ENCODE results near the gene PTPRU. TPM values are rescaled to one million over a fixed set of nuclear protein-coding genes. Genes with fewer than 3 reads are reported as not detected.

PTPRU gene
- total RNA-seq, 1 donor from 2014 or later = 15.3 TPM

DNA sequence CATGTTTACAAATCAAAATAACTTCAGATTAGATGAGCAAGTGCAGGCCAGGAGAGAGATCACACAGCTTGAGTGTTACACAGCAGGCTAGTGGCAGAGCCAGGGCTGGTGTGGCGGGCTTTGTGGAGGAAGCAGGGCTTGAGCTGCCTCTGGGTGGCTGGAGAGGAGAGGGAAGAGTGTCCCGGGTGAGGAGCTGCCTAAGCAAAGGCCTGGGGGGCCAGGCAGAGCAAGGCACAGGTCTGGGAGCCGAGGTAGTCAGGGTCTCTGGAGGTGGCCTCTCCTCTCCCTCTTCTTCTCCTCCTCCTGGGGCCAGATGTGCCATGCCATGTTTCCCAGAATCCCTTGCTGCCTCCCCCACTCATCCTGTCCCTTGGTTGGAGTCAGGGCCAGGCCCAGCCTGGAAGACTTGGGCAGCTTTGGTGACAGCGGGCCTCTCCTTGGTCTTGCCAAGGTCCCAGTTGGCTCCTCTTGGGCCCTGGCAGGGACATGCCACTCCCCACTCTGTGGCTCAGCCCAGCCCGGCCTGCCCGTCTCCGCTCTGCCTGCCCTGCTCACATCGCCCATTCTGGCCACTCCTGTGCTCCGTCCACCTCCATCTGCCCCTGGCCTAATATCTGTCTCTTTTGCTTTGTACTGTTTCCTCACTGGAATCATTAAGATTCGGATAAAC lies 70.3 kb downstream of the PTPRU start:
- Histone ChIP-seq H3K4me3 (no peak overlapping the region), H3K9me3 (replicated peaks) (no peaks in the 10 kb centered on the region), H3K4me1 (no peaks in the 10 kb centered on the region), H3K36me3 (peaks cover 7% of the 10 kb centered on the region), H3K27ac (replicated peaks) (no peak overlapping the region), H3K27me3 (ENCODE audit: low read depth) (no peaks in the 10 kb centered on the region)
- intact Hi-C loops (cut with micrococcal nuclease) = no loop called here
- DNase-seq = no peak
- TF ChIP-seq, protein P1, sequence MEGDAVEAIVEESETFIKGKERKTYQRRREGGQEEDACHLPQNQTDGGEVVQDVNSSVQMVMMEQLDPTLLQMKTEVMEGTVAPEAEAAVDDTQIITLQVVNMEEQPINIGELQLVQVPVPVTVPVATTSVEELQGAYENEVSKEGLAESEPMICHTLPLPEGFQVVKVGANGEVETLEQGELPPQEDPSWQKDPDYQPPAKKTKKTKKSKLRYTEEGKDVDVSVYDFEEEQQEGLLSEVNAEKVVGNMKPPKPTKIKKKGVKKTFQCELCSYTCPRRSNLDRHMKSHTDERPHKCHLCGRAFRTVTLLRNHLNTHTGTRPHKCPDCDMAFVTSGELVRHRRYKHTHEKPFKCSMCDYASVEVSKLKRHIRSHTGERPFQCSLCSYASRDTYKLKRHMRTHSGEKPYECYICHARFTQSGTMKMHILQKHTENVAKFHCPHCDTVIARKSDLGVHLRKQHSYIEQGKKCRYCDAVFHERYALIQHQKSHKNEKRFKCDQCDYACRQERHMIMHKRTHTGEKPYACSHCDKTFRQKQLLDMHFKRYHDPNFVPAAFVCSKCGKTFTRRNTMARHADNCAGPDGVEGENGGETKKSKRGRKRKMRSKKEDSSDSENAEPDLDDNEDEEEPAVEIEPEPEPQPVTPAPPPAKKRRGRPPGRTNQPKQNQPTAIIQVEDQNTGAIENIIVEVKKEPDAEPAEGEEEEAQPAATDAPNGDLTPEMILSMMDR (IDR thresholded peaks at IDR 0.05; ENCODE audit: borderline replicate concordance) = no peak

DNA sequence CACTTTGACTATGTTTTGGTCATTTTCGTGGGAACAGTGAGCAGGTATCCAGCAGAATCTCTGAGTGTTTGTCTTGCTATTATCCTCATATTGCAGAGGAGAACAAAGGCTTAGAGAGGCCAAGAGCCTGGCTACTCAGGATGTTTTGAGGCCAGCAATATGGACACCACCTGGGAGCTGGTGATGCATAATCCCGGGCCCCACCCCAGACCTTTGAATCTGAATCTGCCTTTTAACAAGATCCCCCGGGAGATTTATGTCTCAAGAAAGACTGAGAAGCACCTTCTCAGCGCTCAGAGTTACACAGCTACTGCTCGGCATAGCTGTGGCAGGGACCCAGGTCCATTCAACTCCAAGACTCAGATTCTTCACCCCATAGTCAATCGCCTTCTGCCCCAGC lies 72.8 kb downstream of the PTPRU start:
- intact Hi-C loops (cut with micrococcal nuclease) = no loop called here
- no peak for DNase-seq
- peaks cover 4% of the 10 kb centered on the region for H3K36me3 ChIP-seq

DNA sequence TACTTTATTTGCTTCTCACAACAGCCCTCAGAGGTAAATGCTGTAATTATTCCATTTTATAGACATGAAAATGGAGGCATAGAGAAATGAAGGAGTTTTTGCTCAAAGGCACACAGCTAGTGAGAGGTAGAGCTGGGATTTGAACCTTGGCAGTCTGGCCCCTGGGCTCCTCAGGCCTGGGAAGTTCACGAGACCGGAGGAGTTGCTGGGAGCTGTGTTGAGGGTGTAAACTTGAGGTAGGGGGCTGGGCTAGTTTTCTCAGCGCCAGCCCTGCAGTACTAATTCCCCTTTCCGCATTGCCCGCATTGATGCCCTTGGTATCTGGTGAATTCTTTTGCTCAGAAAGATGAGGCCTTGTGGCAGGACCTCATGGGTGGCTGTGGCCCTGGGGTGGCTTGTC lies 73.3 kb downstream of the PTPRU start:
- TF ChIP-seq, protein P1 (IDR thresholded peaks at IDR 0.05; ENCODE audit: borderline replicate concordance) = no peak
- Histone ChIP-seq H3K27me3 (ENCODE audit: low read depth) (no peaks in the 10 kb centered on the region), H3K27ac (replicated peaks) (no peak overlapping the region), H3K4me1 (no peaks in the 10 kb centered on the region), H3K4me3 (no peak overlapping the region), H3K9me3 (replicated peaks) (no peaks in the 10 kb centered on the region), H3K36me3 (peaks cover 4% of the 10 kb centered on the region)
- intact Hi-C loops (cut with micrococcal nuclease) = no loop called here
- DNase-seq = no peak

More for the DNA sequence above, 72.8 kb downstream of the PTPRU start:
- Histone ChIP-seq H3K27ac (replicated peaks) (no peak overlapping the region), H3K4me3 (no peak overlapping the region), H3K4me1 (no peaks in the 10 kb centered on the region), H3K9me3 (replicated peaks) (no peaks in the 10 kb centered on the region), H3K27me3 (ENCODE audit: low read depth) (no peaks in the 10 kb centered on the region)
- TF ChIP-seq, protein P1 (IDR thresholded peaks at IDR 0.05; ENCODE audit: borderline replicate concordance) = no peak

DNA sequence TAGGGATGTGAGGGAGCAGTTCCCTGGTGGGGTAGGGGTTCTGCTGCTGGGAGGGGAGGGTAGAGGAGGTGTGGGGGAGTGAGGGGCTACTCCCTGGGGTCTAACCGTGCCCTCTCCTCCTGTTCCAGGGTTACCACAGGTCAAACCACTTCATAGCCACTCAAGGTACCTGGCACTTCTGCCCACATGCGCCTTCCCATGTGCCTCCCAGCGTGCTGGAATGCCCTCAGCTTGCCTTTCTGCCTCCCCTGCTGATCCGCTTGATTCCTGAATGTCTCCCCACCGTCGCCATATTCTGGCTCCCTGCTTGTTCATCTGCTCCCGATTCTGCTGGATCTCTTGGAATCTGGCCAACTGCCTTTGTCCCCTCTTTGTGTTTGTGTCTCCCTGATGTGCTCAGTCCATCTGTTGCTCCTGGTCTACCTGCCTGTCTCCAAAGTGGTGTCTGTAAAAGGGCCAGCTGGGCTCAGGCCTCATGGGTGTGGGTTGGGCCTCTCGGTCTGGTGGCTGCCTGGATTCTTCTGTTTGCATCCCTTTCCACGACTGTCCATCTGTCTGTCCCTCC lies 74.4 kb downstream of the PTPRU start:
- H3K4me1 ChIP-seq = no peaks in the 10 kb centered on the region
- H3K27ac ChIP-seq (replicated peaks) = no peak overlapping the region
- TF ChIP-seq, protein P1 (IDR thresholded peaks at IDR 0.05; ENCODE audit: borderline replicate concordance) = no peak
- intact Hi-C loops (cut with micrococcal nuclease) = no loop called here
- no peak for DNase-seq
- H3K4me3 ChIP-seq = no peak overlapping the region
- peaks cover 11% of the 10 kb centered on the region for H3K36me3 ChIP-seq
- no peaks in the 10 kb centered on the region for H3K9me3 ChIP-seq (replicated peaks)
- no peaks in the 10 kb centered on the region for H3K27me3 ChIP-seq (ENCODE audit: low read depth)

DNA sequence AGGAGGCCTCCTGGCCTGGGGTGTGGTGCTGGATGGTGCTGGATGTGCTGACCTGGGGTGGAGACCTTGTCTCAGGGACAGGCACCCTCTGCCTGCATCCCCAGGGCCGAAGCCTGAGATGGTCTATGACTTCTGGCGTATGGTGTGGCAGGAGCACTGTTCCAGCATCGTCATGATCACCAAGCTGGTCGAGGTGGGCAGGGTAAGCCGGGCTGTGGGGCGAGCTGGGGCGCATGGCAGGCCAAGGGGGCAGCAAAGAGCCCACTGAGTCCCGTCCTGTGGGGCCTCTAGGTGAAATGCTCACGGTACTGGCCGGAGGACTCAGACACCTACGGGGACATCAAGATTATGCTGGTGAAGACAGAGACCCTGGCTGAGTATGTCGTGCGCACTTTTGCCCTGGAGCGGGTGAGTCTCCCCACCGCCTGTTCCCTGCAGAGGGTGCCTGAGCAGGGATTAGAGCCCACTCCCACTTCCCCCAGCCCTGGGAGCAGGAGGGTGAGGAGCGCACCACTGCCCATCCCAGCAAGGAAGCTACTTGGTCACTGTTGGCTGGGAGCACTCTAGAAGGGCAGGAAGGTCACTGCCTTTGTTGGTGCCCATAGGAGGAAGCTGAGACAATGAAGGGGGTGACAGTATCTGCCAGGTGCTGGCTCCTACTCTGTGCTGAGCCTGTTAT lies 75.2 kb downstream of the PTPRU start:
- Histone ChIP-seq H3K27me3 (ENCODE audit: low read depth) (no peaks in the 10 kb centered on the region), H3K9me3 (replicated peaks) (no peaks in the 10 kb centered on the region), H3K27ac (replicated peaks) (no peak overlapping the region), H3K4me1 (no peaks in the 10 kb centered on the region), H3K36me3 (peaks cover 12% of the 10 kb centered on the region), H3K4me3 (no peak overlapping the region)
- DNase-seq = no peak
- intact Hi-C loops (cut with micrococcal nuclease) = no loop called here
- TF ChIP-seq, protein P1 (IDR thresholded peaks at IDR 0.05; ENCODE audit: borderline replicate concordance) = no peak
